Measurements from ENCODE around the gene GRAMD2B. TPM values are rescaled to one million over a fixed set of nuclear protein-coding genes. Genes with fewer than 3 reads are reported as not detected.
"Not testable (repeated sequence)": the region's sequence is repeated elsewhere in the genome, so short reads cannot be mapped to it uniquely, and the experiment has no call there.

The GRAMD2B gene
- polyA plus RNA-seq, 1 donor = 11.8 TPM

GRCh38 chr5:126450907-126451306, 27.7 kb downstream of the GRAMD2B start:
- DNase-seq = no peak

GRCh38 chr5:126452477-126452876, 29.3 kb downstream of the GRAMD2B start:
- DNase-seq = no peak

GRCh38 chr5:126454081-126454480, 30.9 kb downstream of the GRAMD2B start:
- no peak for DNase-seq

- no peak for DNase-seq
Measured at GRCh38 chr5:126454535-126454934, 31.3 kb downstream of the GRAMD2B start.

GRCh38 chr5:126455264-126455663, 32.1 kb downstream of the GRAMD2B start:
- no peak for DNase-seq

- DNase-seq = no peak
Measured at GRCh38 chr5:126455728-126456127, 32.5 kb downstream of the GRAMD2B start.

- DNase-seq = no peak
Measured at GRCh38 chr5:126456217-126456820, 33.1 kb downstream of the GRAMD2B start.

GRCh38 chr5:126460459-126460858, 37.2 kb downstream of the GRAMD2B start:
- no peak for DNase-seq

GRCh38 chr5:126460977-126461376, 37.8 kb downstream of the GRAMD2B start:
- DNase-seq = no peak

GRCh38 chr5:126461838-126462237, 38.6 kb downstream of the GRAMD2B start:
- no peak for DNase-seq

- DNase-seq = no peak
Measured at GRCh38 chr5:126462239-126463014, 39.2 kb downstream of the GRAMD2B start.

GRCh38 chr5:126464016-126464415, 40.8 kb downstream of the GRAMD2B start:
- no peak for DNase-seq

GRCh38 chr5:126464959-126465358, 41.8 kb downstream of the GRAMD2B start:
- no peak for DNase-seq

- no peak for DNase-seq
Measured at GRCh38 chr5:126468091-126468490, 44.9 kb downstream of the GRAMD2B start.

GRCh38 chr5:126469536-126470316, 46.5 kb downstream of the GRAMD2B start:
- no peak for DNase-seq

- DNase-seq = not testable (repeated sequence)
Measured at GRCh38 chr5:126470529-126470928, 47.3 kb downstream of the GRAMD2B start.

- DNase-seq = no peak
Measured at GRCh38 chr5:126471247-126471646, 48.0 kb downstream of the GRAMD2B start.

- DNase-seq = no peak
Measured at GRCh38 chr5:126471875-126472537, 48.8 kb downstream of the GRAMD2B start.

- no peak for DNase-seq
Measured at GRCh38 chr5:126472538-126472889, 49.3 kb downstream of the GRAMD2B start.

- DNase-seq = no peak
Measured at GRCh38 chr5:126477294-126478117, 54.3 kb downstream of the GRAMD2B start.

GRCh38 chr5:126479810-126480209, 56.6 kb downstream of the GRAMD2B start:
- DNase-seq = no peak

- no peak for DNase-seq
Measured at GRCh38 chr5:126480824-126481223, 57.6 kb downstream of the GRAMD2B start.
